A673 (cell line): Measurements from ENCODE around the gene JHY.

Source experiments
- EZH2 ChIP-seq: fragments of 200-600 bp; sonication (generic); IDR thresholded peaks from 2 replicates; pipeline ENCODE4 v1.6.1; 2017; ENCODE audit warnings: borderline replicate concordance, low read depth, mild to moderate bottlenecking, mixed read lengths, antibody characterized with exemption, low read length; ENCODE audit not compliant: poor library complexity, severe bottlenecking
- TF ChIP-seq, protein P1 (sequence below): fragments of 300-800, 200-600 bp; sonication (generic); conservative IDR thresholded peaks from 2 replicates; pipeline ENCODE4 v1.5.1; 2017; ENCODE audit warnings: low read depth, mild to moderate bottlenecking, antibody characterized with exemption, low read length, moderate library complexity, mixed read lengths

DNA sequence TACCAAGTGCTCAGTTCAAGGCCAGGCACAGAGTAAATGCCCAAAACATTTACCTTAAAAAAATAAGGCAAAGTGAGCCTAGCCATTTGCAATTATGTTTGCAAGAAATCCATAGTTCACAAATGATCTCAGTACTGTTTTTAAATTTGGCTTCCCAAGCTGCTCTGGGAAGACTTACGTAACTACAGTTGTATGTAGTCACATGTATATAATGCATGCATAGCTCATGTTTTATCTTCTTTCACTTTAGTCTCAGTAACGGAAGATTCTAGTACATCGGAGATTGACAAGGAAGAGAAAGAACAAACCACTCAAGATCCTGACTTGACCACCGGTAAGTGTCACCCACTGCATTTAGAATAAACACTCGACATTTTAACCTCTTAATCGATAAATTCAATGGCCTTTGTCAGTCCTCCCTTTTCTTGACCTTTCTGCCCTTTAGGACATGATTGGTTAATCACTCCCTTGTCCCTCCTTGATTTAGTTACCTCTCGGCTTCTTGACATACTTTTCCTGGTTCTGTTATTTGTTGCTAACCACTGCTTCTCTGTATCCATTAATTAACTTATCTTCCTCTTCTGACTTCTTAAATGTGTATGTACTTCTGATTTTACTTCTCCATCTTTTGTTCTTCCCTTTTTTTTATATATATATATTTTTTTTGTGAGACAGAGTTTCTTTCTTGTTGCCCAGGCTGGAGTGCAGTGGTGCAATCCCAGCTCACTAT lies 18.0 kb upstream of the JHY start:
- TF ChIP-seq, protein P1, sequence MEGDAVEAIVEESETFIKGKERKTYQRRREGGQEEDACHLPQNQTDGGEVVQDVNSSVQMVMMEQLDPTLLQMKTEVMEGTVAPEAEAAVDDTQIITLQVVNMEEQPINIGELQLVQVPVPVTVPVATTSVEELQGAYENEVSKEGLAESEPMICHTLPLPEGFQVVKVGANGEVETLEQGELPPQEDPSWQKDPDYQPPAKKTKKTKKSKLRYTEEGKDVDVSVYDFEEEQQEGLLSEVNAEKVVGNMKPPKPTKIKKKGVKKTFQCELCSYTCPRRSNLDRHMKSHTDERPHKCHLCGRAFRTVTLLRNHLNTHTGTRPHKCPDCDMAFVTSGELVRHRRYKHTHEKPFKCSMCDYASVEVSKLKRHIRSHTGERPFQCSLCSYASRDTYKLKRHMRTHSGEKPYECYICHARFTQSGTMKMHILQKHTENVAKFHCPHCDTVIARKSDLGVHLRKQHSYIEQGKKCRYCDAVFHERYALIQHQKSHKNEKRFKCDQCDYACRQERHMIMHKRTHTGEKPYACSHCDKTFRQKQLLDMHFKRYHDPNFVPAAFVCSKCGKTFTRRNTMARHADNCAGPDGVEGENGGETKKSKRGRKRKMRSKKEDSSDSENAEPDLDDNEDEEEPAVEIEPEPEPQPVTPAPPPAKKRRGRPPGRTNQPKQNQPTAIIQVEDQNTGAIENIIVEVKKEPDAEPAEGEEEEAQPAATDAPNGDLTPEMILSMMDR: no peak
- no peak for TF ChIP-seq EZH2
